Cardiac muscle cell (in vitro differentiated cells and primary cell): Measurements from ENCODE around the gene HBZ. TPM values are rescaled to one million over a fixed set of nuclear protein-coding genes. Genes with fewer than 3 reads are reported as not detected.
"Not testable (repeated sequence)": the region's sequence is repeated elsewhere in the genome, so short reads cannot be mapped to it uniquely, and the experiment has no call there.

ENCODE experiments used
- DNase-seq, 2 donors: peaks; one replicate each; pipeline versions ENCODE4 v3.0.0 to v3.0.0-alpha.2; 2010 to 2017; ENCODE audit warnings: low read depth in 1 of 2, low spot score in 1 of 2
- H3K27ac ChIP-seq: fragments of 200-600 bp; sonication (generic); 2 replicates; pipeline ENCODE4 v1.5.1; 2016
- H3K27me3 ChIP-seq: fragments of 200-600 bp; sonication (generic); 2 replicates; pipeline ENCODE4 v1.6.0; 2016; ENCODE audit warnings: control low read depth
- H3K36me3 ChIP-seq: fragments of 200-600 bp; sonication (generic); 2 replicates; pipeline ENCODE4 v1.5.1; 2016; ENCODE audit warnings: control low read depth
- H3K4me1 ChIP-seq: fragments of 200-600 bp; sonication (generic); 2 replicates; pipeline ENCODE4 v1.8.1; 2017; ENCODE audit warnings: low read depth, mild to moderate bottlenecking, mixed run types
- H3K4me3 ChIP-seq: fragments of 200-600 bp; sonication (generic); 2 replicates; pipeline ENCODE4 v1.5.1; 2016; ENCODE audit warnings: mild to moderate bottlenecking
- H3K9me3 ChIP-seq: fragments of 200-600 bp; sonication (generic); 2 replicates; pipeline ENCODE4 v1.5.1; 2017; ENCODE audit warnings: low read depth, mild to moderate bottlenecking, control low read depth
- CTCF ChIP-seq: IDR thresholded peaks from 2 replicates; pipeline ENCODE4 v1.5.1; 2012; ENCODE audit warnings: low read depth, mild to moderate bottlenecking, low read length
- polyA plus RNA-seq: library from polyadenylated mRNA; unstranded; fragments of >200 nt; fragmentation: Nextera tagmentation; extraction: Ambion mirVana; gene quantifications from 2 replicates; pipeline ENCODE4 v1.2.1, GENCODE V29; 2016
- total RNA-seq: library from RNA; depleted of rRNA; stranded (reverse); fragments of >200 nt; gene quantifications from 2 replicates; pipeline ENCODE4 v1.2.3, GENCODE V29; 2016

Gene HBZ
- total and polyA plus RNA-seq, 2 experiments from 2014 or later: not detected

- peaks cover 12% of the 10 kb centered on the region for H3K4me1 ChIP-seq
- H3K27ac ChIP-seq: no peak overlapping the region
- no peaks in the 10 kb centered on the region for H3K9me3 ChIP-seq
- no peak overlapping the region for H3K4me3 ChIP-seq
- H3K27me3 ChIP-seq: peaks cover 78% of the 10 kb centered on the region
- no peak for DNase-seq
- no peaks in the 10 kb centered on the region for H3K36me3 ChIP-seq
- no peak for TF ChIP-seq CTCF
Observed at GRCh38 chr16:169014-169413, 16.6 kb downstream of the HBZ start.

- not testable (repeated sequence) for H3K27ac ChIP-seq, H3K4me3 ChIP-seq, H3K36me3 ChIP-seq, H3K9me3 ChIP-seq
- Histone ChIP-seq H3K27me3 (peaks cover 85% of the 10 kb centered on the region), H3K4me1 (peaks cover 12% of the 10 kb centered on the region)
- DNase-seq: peak; percentile 29 to 52
Observed at GRCh38 chr16:170088-170507, 17.7 kb downstream of the HBZ start.

- no peak for TF ChIP-seq CTCF
- Histone ChIP-seq H3K4me3 (no peak overlapping the region), H3K27me3 (peaks cover 85% of the 10 kb centered on the region), H3K4me1 (peaks cover 7% of the 10 kb centered on the region), H3K36me3 (no peaks in the 10 kb centered on the region), H3K27ac (no peak overlapping the region), H3K9me3 (no peaks in the 10 kb centered on the region)
- DNase-seq: no peak
Observed at GRCh38 chr16:170788-171187, 18.3 kb downstream of the HBZ start.

- H3K4me1 ChIP-seq, H3K9me3 ChIP-seq, H3K27ac ChIP-seq, H3K4me3 ChIP-seq, DNase-seq, H3K36me3 ChIP-seq: not testable (repeated sequence)
- H3K27me3 ChIP-seq: peaks cover 81% of the 10 kb centered on the region
Observed at GRCh38 chr16:172374-172941, 20.0 kb downstream of the HBZ start, which contains the start of gene HBA2. Gene HBA2 (plus strand): TSS chr16:172876. CDS start chr16:172913, 37 bp downstream.

GRCh38 chr16:173211-173854, 20.9 kb downstream of the HBZ start:
- H3K27ac ChIP-seq, DNase-seq: not testable (repeated sequence)
- H3K27me3 ChIP-seq: peaks cover 81% of the 10 kb centered on the region

GRCh38 chr16:173928-174769, 21.7 kb downstream of the HBZ start:
- not testable (repeated sequence) for H3K27ac ChIP-seq, H3K36me3 ChIP-seq, H3K4me1 ChIP-seq, H3K9me3 ChIP-seq, H3K4me3 ChIP-seq
- peak; percentile 25 to 52 for DNase-seq
- peaks cover 81% of the 10 kb centered on the region for H3K27me3 ChIP-seq

More at GRCh38 chr16:173211-173854, 20.9 kb downstream of the HBZ start:
- not testable (repeated sequence) for H3K4me1 ChIP-seq, H3K36me3 ChIP-seq, H3K9me3 ChIP-seq, H3K4me3 ChIP-seq

GRCh38 chr16:175011-175949, 22.8 kb downstream of the HBZ start:
- no peak for TF ChIP-seq CTCF
- H3K9me3 ChIP-seq: no peaks in the 10 kb centered on the region
- H3K27ac ChIP-seq: no peak overlapping the region
- H3K4me3 ChIP-seq: no peak overlapping the region
- DNase-seq: no peak
- H3K27me3 ChIP-seq: peaks cover 82% of the 10 kb centered on the region
- no peaks in the 10 kb centered on the region for H3K4me1 ChIP-seq
- no peaks in the 10 kb centered on the region for H3K36me3 ChIP-seq

GRCh38 chr16:176006-176405, 23.6 kb downstream of the HBZ start:
- H3K4me1 ChIP-seq, H3K27ac ChIP-seq, H3K36me3 ChIP-seq, H3K4me3 ChIP-seq, H3K9me3 ChIP-seq, DNase-seq: not testable (repeated sequence)
- H3K27me3 ChIP-seq: peaks cover 75% of the 10 kb centered on the region

GRCh38 chr16:176477-177382, 24.3 kb downstream of the HBZ start, which contains the start of gene HBA1:
Gene HBA1 (plus strand): TSS chr16:176680. CDS start chr16:176717, 37 bp downstream.
- H3K4me3 ChIP-seq: not testable (repeated sequence)

More at GRCh38 chr16:176477-177382, 24.3 kb downstream of the HBZ start, which contains the start of gene HBA1:
- H3K27ac ChIP-seq, H3K9me3 ChIP-seq, H3K36me3 ChIP-seq, H3K4me1 ChIP-seq, DNase-seq: not testable (repeated sequence)
- H3K27me3 ChIP-seq: peaks cover 68% of the 10 kb centered on the region
